Muscle of back (tissue), 11 donors: ENCODE measurements around the gene SH2D3C. TPM values are rescaled to one million over a fixed set of nuclear protein-coding genes. Genes with fewer than 3 reads are reported as not detected.
A peak's percentile ranks its signal among the peaks of the same experiment; 100 is the strongest.
"Not testable (repeated sequence)": the region's sequence is repeated elsewhere in the genome, so short reads cannot be mapped to it uniquely, and the experiment has no call there.

Experiments
- DNase-seq, 3 donors: peaks; one replicate each; pipeline versions ENCODE4 v3.0.0 to v3.0.0-alpha.2; 2013
- polyA plus RNA-seq, 10 donors: library from polyadenylated mRNA; unstranded; fragments of 120-200 nt; gene quantifications; one replicate each; pipeline ENCODE4 v1.2.1, GENCODE V29; 2013; ENCODE audit not compliant: insufficient read length in 10 of 10

The SH2D3C gene
- polyA plus RNA-seq, 10 donors: 15.5 to 24.4 (median 18.0) TPM

DNA sequence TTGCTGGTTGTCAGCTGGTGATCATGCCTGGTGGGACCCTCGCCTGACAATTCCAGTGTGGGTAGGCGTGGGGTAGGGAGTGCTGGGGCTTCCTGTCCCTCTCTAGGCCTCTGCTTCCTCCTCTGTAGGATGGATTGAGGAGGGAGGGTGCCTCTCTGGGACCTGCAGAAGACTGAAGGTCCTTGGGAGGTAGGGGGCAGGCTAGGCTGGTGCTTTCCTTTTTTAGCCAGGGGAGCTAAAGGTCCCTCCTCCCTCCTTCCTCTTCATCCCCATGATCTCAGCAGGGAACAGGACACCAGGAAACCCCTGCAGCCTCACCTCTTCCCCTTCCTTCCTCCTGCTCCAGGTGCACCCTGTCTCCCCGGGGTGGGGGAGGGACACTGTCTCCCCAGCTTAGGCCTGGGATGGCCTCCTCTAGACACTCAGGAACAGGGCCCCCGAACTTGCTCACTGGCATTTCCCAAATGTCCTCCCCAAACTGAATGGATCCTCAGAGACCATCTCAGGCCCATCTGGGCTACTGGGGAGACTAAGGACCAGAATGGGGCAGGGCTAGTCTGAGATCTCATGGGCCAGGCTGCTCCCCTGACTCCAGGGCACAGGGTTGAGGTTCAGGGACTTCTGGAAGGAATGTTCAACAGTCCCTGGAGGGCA is 8.4 kb downstream of the SH2D3C start:
- DNase-seq: no peak

DNA sequence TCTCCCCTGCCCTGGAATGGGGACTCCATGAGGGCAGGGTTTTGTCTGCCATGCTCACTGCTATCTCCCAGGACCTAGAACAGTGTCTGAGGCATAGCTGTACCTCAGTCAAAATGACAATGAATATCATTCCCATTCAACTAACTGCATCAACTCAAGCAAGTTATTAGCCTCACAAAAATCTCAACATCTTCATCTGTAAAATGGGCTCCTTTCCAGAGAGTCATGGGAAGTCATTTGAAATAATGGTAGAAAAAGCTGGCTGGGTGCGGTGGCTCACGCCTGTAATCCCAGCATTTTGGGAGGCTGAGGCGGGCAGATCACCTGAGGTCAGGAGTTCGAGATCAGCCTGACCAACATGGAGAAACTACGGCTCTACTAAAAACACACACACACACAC is 9.4 kb downstream of the SH2D3C start:
- no peak for DNase-seq

DNA sequence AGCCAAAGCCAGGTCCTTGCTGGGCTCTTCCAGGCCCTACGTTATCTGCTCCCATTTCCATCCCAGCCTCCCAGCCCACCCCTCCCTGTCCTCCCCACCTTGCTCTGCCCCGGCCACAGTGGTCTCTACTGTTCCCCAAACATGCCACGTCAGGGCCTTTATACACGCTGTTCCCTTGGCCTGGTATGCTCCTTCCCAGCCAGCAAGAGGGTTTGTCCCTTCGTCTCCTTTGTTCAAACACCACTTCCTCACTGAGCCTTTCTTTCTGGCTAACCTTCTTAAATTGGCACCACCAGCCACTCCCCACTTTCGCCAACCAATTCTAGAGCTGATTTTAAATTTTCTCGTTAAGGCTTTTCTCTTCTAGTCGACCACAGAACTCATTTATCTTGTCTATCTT is 9.8 kb downstream of the SH2D3C start:
- no peak for DNase-seq

DNA sequence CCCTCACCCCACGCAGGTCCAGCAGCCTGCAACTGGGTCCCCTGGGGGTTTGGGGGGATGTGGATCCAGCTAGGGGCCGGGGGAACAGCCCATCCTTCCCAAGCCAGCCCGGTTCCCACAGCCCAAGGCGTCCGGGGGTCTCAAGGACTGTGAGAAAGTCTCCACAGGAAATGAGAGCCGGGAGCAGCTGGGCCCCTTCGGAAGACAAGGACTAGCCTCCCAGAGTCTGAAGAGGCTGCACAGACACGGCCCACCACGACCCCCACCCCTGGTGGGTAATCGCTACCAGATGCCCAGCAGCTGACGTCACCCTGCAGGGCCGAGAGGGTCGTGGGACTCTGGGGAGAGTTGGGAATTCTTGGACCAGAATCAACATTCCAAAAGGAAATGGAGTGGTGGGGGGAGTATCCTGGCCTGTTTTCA is 10.5 kb downstream of the SH2D3C start:
- peak in 1 of 3 donors; percentile 61 for DNase-seq

DNA sequence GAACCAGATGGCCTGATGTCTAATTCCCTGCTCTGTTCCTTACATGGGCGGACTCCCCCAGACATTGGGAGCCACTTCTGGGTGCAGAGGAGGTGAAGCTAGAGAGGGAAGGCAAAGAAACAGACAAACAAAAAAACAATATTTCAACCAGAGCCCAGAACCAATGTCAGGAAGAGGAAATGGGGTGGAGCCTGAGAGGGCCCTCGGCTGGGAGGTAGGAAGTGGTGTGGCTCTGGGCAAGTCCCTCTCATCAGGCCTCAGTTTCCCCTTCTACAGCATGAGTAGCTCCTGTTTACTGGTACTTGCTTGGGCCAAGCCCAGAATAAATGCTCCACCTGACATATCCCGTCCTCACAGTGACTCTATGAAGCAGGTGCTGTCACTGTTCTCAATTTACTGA is 11.1 kb downstream of the SH2D3C start:
- DNase-seq: no peak

DNA sequence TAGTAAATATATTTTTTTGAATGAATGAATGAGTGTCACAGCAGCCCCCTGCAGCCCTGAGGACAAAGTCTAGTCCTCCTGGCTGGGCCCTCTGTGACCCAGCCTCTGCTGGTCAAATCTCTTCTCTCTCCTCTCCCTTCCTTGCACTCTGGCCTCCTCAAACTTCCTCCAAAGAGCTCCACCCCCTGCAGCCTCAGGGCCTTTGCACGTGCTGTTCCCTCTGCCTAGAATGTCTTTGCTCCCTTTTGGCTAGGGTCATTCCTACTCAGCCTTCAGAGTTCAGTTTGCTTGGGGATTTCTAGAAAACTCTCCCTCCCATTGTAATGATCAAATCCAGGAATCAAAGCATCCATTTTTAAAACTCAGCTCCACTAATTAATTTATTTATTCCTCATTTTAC is 13.0 kb downstream of the SH2D3C start:
- DNase-seq: no peak

DNA sequence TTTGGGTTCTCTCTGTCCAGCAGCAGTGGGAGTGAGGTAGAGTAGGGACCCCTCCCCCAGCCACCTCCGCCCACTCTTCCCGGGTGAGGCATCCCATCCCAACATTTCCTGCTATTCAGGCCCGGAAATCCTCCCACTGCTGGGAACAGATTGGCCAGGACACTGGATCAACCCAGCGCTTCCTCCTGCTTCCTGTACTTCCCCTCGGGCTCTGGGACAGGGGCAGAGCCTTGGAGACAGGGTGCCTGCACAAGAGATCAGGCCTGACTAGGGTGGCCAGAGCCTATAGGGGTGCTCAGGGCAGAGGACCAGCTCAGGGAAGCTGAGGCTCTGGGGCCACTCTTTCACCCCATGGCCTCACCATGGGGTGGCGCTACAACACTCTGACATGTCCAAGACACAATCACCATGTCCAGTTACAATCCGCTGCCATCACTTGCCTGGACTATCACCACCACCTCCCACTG is 14.5 kb downstream of the SH2D3C start:
- peak in 1 of 3 donors; percentile 59 for DNase-seq

DNA sequence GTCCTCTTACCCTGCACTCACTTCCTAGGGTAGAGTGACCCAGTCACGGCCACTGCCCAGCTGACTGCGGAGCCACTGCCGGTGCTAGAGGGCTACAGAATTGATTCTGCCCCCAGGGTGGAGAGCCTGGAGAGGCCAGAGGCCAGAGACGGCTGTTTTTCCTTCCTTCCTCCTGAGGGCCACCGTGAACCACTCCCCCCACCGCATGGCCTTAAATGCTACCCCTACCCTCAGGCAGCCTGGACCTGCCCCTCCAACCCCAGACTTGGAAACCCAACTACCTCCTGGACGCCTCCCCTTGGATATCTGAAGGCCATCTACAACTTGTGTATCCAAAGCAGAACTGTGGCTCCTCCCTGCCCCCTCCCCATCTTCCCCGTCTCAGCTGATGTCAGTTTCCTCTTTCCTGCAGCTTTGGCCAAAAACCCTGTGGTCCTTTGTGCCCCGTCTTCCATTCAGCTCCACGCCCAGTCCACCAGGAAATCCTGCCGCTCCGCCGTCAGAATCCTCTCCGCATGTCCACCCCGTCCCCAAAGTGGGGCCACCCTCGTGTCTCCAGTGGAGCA is 16.3 kb downstream of the SH2D3C start:
- DNase-seq: peak in 1 of 3 donors; percentile 49

DNA sequence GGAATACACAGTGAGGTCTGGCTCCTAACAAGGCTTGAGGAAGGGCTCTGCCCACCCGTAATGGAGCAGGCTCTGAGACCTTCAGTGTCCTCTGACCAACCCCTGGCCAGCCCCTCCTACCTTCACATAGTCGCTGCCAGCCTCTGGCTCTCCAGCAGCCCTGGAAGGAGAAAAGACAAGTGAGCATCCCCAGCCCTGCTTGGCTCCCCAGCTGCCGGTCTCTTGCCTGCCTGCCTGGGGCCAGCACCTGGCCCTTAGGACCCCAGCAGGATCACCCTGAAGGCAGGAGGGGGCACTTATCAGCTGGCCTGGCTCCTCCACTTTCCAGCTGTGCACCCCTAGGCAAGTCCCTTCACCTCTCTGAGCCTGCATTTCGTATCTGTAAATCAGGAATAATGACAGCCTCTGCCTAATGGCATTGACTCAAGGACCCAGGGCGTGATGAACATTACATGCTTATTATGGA is 16.9 kb downstream of the SH2D3C start:
- DNase-seq: no peak

DNA sequence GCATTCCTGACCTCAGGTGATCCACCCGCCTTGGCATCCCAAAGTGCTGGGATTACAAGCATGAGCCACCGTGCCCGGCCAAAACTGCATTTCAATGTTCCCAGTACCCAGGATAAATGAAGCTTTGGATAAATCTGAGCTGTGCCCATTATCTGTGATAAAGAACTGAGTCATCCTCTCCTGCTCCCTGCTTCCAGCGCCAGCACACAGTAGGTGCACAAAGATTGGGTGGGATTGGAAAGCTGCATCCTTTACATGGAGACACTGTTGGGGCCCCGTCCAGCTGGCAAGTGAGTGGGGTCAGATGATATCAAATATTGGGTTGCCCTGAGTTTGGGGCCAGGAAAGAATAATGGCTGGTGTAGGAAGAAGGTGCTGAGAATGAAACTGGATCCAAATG is 17.4 kb downstream of the SH2D3C start:
- DNase-seq: no peak

DNA sequence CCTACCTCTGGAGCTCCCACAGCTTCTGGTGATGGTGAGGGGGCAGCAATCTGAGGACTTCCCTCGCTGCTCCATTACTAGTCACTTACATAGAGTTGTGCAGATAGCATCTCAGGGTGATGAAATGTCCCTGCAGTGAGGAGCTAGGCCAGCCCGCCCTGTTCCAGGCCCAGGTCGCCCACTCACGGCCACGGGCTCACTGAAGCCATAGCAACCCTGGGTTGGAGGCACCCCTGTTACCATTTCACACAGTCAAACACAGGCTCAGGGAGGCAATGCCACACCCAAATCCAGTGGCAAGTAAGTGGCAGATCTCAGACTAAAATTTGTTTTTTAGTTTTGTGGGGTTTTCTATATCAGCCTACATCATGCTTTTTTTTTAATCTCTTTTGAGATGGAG is 19.6 kb downstream of the SH2D3C start:
- DNase-seq: no peak

DNA sequence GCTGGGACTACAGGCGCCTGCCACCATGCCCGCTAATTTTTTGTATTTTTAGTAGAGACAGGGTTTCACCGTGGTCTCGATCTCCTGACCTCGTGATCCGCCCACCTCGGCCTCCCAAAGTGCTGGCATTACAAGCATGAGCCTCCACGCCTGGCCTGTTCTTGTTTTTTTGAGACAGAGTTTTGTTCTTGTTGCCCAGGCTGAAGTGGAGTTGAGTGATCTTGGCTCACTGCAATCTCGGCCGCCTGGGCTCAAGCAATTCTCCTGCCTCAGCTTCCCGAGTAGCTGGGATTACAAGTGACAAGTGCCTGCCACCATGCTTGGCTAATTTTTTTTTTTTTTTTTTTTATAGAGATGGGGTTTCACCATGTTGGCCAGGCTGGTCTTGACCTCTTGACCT is 21.7 kb downstream of the SH2D3C start:
- not testable (repeated sequence) for DNase-seq

DNA sequence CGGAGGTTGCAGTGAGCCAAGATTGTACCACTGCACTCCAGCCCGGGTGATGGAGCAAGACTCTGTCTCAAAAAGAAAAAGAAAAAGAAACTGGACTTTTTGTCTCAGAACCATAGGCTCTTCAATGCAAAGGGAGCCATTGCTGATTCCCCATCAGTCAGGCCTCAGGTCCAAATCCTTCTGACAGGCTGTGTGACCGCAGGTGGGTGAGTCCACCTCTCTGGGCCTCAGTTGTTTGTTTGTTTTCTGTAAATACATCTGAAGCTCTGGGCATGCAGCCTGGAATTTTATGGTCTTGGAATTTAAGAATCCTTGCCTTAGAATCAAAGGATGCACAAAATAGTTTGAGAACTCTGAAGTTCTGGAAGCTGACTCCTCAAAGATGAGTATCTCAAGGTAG is 22.2 kb downstream of the SH2D3C start:
- DNase-seq: no peak

DNA sequence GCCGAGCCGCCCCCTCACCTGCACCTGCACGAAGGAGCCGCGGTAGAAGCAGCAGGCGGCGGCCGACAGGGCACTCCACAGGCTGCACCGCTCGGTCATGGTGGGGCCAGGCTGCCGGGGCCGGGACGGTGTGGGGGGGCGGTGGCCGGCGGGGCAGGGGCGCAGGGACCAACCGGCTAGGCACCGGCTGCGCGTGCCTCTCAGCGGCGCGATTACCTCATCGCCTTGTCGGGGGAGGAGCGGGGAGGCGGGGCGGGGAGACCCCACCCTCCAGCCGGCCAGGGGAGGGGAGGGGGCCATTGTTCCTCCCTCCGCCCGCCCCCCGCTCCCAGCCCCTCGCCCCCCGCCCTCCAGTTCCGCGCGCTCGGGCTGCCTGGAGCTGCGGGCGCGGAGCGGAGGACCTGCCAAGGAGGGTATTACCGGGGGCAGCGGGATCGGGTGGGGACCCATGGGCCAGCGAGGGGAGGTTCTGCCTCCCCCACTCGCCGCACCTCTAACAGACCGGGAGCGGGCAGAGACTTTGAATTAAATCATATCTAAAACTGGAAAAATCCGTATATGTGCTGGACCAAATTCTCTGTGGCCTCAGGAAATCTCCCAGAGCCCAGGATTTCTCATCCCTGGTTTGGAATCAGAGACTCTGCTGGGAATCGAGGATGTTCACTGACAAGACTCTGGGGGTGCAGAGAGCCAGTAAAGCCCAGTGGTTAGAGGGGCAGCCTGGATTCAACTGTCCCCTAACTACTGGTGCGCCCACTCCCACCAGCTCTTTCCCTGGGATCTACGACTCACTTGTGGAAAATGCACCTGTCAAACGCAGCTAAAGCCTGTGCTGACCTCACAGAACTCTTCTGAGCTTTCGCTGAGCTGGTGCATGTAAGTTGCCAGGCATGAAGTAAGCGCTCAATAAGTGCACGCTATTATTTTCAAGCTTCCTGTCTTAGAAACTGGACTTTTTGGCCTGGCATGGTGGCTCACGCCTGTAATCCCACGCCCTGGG is 23.1 kb downstream of the SH2D3C start:
- peak in 1 of 3 donors; percentile 34 for DNase-seq

DNA sequence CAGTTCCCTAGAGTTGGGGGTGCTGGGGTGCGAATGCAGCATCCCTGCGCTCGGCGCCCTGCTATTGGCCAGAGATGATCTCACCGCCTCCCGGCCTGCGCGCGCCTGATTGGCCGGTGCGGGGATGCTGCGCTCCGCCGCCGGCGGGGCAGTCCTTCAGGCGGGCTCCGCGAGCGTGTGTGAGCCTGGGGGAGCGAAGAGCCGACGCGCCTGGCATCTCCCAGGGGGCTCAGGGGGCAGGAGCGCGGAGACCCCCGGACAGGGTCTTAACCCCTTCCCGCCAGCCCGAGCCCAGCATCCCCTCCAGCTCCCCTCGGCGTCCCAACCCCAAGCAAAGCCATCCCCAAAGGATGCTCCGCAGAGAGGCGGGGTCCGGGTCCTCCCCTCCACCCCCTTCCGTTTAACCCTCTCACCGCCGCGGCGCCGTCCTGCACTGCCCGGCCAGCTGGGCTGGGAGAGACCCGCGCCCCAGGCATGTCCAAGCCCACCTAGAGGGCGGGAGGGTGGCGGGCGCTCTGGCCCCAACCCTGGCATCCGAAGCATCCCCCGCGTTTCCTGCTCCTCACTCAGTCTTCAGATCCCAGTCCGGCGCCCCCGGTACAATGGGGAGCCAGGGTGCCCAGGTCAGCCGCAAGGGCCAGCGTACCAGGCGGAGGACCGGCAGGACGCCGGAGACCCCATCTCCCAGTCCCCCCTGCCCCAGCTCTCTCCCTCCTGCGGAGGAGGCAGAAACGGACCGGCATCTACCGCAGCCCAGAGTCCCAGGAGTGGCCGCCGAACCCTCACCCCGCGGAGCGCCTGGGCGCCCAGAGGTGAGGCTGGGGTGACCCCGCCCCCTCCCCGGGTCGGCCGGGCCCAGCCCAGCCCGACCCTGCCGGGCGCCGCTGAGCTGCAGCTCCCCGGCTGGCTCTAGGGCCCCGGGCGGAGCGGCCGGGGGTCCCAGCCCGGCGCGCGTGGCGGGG is 24.1 kb downstream of the SH2D3C start:
- DNase-seq: peak in 1 of 3 donors; percentile 58

DNA sequence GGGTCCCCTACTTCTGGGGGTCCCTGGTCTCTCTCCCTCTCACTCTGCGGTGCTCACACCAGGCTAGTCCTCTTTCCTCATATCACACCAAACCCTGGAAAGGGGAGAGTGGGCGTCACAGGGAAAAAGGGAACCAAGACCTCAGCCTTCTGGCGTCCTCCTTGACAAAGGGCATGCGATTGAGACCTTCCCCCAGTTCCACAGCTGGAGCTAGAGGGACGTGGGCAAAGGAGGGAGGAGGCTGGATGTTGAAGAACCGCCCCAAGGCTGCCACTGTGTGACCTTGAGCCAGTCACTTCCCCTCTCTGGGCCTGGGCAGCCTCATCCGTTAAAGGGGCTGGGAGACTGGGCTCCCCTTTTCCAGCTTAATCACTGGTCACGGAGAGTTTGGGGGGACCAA is 24.8 kb downstream of the SH2D3C start:
- no peak for DNase-seq

DNA sequence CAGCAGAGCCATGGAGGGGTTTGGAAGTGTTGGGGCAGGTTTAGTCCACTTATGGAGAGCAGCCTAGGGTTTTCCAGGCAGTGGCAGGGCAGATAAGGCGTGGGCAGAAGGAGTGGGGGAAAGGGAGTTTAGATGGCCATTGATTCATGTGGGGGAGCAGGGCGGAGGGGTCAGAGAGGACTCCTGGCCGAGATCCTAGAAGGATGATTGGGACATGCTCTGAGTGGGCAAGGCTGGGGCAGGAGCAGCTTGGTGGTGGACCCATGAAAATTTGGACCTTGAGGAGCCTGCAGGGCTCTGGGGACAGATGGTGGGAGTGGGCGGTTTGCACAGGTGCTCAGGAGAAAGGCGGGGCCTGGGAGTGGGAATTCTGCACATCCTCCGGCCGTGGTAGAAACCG is 25.3 kb downstream of the SH2D3C start:
- no peak for DNase-seq

DNA sequence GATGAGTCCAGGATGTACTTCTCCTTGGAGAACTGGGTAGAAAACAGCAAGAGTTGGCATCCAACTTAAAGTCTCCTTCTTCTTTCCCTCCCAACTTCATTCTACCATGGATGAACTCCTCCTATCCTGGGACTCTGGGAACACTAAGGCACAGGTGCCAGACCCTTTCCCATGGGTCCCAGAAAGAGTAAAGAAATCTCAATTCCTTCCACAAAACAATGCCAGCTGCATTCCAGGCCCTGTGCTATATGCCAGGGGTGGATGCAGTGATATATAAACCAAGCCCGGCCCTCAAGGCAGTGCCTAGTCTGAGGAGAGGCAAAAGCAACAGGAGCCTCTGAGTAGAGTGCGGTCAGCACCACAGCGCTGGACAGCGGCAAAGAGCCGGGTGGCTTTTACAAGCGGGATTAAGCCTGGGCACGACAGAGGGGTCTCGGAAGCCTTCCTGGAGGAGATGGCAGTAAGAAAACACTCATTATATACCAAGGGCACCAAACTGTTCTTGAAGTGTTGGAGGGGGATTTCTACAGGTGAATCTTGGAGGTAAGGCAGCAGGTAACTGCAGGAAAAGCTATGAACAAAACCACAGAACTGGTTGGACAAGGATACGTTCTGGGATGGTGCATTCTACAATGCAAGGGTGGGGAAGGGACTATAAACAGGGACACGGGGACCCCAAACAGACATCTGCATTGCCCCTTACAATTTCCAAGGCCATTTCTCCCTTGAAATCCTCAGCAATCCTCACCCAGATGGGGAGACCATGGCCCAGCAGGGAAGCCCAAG is 27.0 kb downstream of the SH2D3C start:
- peak in 1 of 3 donors; percentile 67 for DNase-seq

DNA sequence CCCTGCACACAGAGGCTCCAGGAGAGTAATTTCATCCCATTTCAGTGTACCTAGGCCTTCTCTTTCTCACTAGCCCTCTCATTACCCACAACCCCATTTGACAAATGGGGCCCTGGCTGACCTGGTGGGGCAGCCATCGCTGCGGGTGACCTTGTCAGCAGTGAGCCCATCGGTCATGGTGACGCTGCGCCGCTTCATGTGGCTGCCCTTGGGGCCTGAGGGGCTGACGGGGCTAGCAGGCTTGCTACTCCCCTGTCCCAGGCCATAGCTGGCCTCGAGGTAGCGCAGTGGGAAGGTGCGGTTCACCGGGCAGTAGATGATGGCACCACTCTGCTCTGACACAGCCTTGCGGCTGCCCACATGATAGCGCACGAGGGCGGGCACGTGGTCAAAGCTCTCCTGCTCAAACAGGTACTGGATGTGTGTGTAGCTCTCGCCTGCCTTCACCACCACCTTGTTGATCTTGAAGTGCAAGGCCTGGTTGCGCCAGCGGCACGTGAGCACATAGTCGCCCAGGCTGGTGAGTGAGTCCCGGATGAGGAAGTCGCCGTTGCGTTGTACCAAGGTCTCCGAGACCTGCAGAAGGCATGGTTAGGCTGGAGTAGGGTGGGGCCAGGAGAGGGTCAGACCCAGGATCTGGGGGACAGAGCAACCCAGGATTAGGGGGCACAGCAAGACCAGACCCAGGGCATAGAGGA is 29.2 kb downstream of the SH2D3C start:
- DNase-seq: no peak
